NCI-H345 (cell line): ENCODE measurements around the gene MYBPC2.

ENCODE experiments used
- DNase-seq: peaks from one replicate; lab custom pipeline; 2025; lab: John Stamatoyannopoulos, UW

MYBPC2 gene

GRCh38 chr19:50481351-50482149 lies 48.9 kb downstream of the MYBPC2 start:
- no peak for DNase-seq

- DNase-seq: no peak
Measured at GRCh38 chr19:50482271-50482855, 49.7 kb downstream of the MYBPC2 start.

GRCh38 chr19:50482916-50483315 lies 50.2 kb downstream of the MYBPC2 start:
- no peak for DNase-seq

GRCh38 chr19:50485284-50485955 lies 52.7 kb downstream of the MYBPC2 start:
- DNase-seq: no peak

- no peak for DNase-seq
Measured at GRCh38 chr19:50486823-50487515, 54.3 kb downstream of the MYBPC2 start.

- DNase-seq: no peak
Measured at GRCh38 chr19:50488389-50489194, 55.9 kb downstream of the MYBPC2 start.

- no peak for DNase-seq
Measured at GRCh38 chr19:50489461-50490011, 56.8 kb downstream of the MYBPC2 start.

GRCh38 chr19:50490411-50490811 lies 57.7 kb downstream of the MYBPC2 start:
- no peak for DNase-seq

- DNase-seq: no peak
Measured at GRCh38 chr19:50490991-50491472, 58.3 kb downstream of the MYBPC2 start.

GRCh38 chr19:50492303-50493052 lies 59.8 kb downstream of the MYBPC2 start:
- no peak for DNase-seq

GRCh38 chr19:50493171-50493570 lies 60.5 kb downstream of the MYBPC2 start:
- DNase-seq: no peak

- no peak for DNase-seq
Measured at GRCh38 chr19:50494186-50495019, 61.7 kb downstream of the MYBPC2 start.

- DNase-seq: no peak
Measured at GRCh38 chr19:50495020-50495531, 62.4 kb downstream of the MYBPC2 start.

GRCh38 chr19:50496189-50497021 lies 63.7 kb downstream of the MYBPC2 start:
- DNase-seq: no peak

- no peak for DNase-seq
Measured at GRCh38 chr19:50497022-50497405, 64.3 kb downstream of the MYBPC2 start.

- DNase-seq: no peak
Measured at GRCh38 chr19:50498219-50499056, 65.7 kb downstream of the MYBPC2 start.

- peak; percentile 27 for DNase-seq
Measured at GRCh38 chr19:50500060-50500752, 67.5 kb downstream of the MYBPC2 start.
